A673 (cell line): ENCODE results near the gene CLEC4A. TPM values are rescaled to one million over a fixed set of nuclear protein-coding genes. Genes with fewer than 3 reads are reported as not detected.

ENCODE experiments used
- Bru-seq: library from RNA; stranded (reverse); fragments of 400-500 nt; gene quantifications from one replicate; lab custom pipeline; 2021; lab: Mats Ljungman, UMichigan
- BruChase-seq, 2 experiments: library from RNA; stranded (reverse); fragments of 400-500 nt; gene quantifications; one replicate each; lab custom pipeline; 2021; lab: Mats Ljungman, UMichigan
- BruUV-seq: library from RNA; stranded (reverse); fragments of 400-500 nt; replicated peaks from 2 replicates; lab custom pipeline; 2021; lab: Mats Ljungman, UMichigan
- CTCF ChIA-PET: fragments of 300-600 bp; sonication (Branson Sonifier 250); formaldehyde crosslinking; loops from one replicate; lab custom pipeline; 2022; ENCODE audit warnings: antibody characterized with exemption; lab: Charles Lee
- POLR2A ChIA-PET: fragments of 300-600 bp; sonication (Branson Sonifier 250); formaldehyde crosslinking; loops from one replicate; lab custom pipeline; 2022; ENCODE audit warnings: antibody characterized with exemption; ENCODE audit not compliant: low non-redundant PET; lab: Charles Lee
- DNase-seq: peaks from one replicate; pipeline ENCODE4 v3.0.0-alpha.2; 2015; ENCODE audit warnings: low spot score
- H3K27ac ChIP-seq: fragments of 200-600 bp; sonication (generic); 2 replicates; pipeline ENCODE4 v1.5.1; 2016; ENCODE audit warnings: mixed run types, low read depth, mild to moderate bottlenecking, mixed read lengths, antibody characterized with exemption, low read length; ENCODE audit not compliant: poor library complexity, severe bottlenecking
- H3K27me3 ChIP-seq: fragments of 200-600 bp; sonication (generic); replicated peaks from 2 replicates; pipeline ENCODE4 v1.6.1; 2017; ENCODE audit warnings: mixed run types, low read depth, mild to moderate bottlenecking, mixed read lengths, antibody characterized with exemption, low read length; ENCODE audit not compliant: insufficient read depth, poor library complexity
- H3K36me3 ChIP-seq: fragments of 200-600 bp; sonication (generic); 2 replicates; pipeline ENCODE4 v1.6.1; 2016; ENCODE audit warnings: mixed run types, mild to moderate bottlenecking, mixed read lengths, antibody characterized with exemption, low read length; ENCODE audit not compliant: insufficient read depth, poor library complexity, severe bottlenecking
- H3K4me1 ChIP-seq: fragments of 200-600 bp; sonication (generic); 2 replicates; pipeline ENCODE4 v1.6.1; 2017; ENCODE audit warnings: mixed run types, mild to moderate bottlenecking, mixed read lengths, antibody characterized with exemption, low read length; ENCODE audit not compliant: insufficient read depth, poor library complexity, severe bottlenecking
- H3K4me3 ChIP-seq: fragments of 200-600 bp; sonication (generic); 2 replicates; pipeline ENCODE4 v1.5.1; 2016; ENCODE audit warnings: low read depth, mixed run types, mild to moderate bottlenecking, mixed read lengths, low read length; ENCODE audit not compliant: poor library complexity, severe bottlenecking
- H3K9me3 ChIP-seq: fragments of 200-600 bp; sonication (generic); 2 replicates; pipeline ENCODE4 v1.6.1; 2016; ENCODE audit warnings: mixed run types, low read depth, mild to moderate bottlenecking, mixed read lengths, antibody characterized with exemption, low read length; ENCODE audit not compliant: poor library complexity, severe bottlenecking
- CTCF ChIP-seq: fragments of 300-800, 200-600 bp; sonication (generic); conservative IDR thresholded peaks from 2 replicates; pipeline ENCODE4 v1.5.1; 2017; ENCODE audit warnings: low read depth, mild to moderate bottlenecking, antibody characterized with exemption, low read length, moderate library complexity, mixed read lengths
- EZH2 ChIP-seq: fragments of 200-600 bp; sonication (generic); IDR thresholded peaks from 2 replicates; pipeline ENCODE4 v1.6.1; 2017; ENCODE audit warnings: borderline replicate concordance, low read depth, mild to moderate bottlenecking, mixed read lengths, antibody characterized with exemption, low read length; ENCODE audit not compliant: poor library complexity, severe bottlenecking
- intact Hi-C: fragments of 100-400 bp; cut with micrococcal nuclease; formaldehyde crosslinking; loops from one replicate; pipeline ENCODE4 v1.10.0; 2022; ENCODE audit not compliant: unreplicated experiment
- long read RNA-seq: library from polyadenylated mRNA; stranded (forward); transcript quantifications from one replicate; pipeline ENCODE4 v2.0.0, GENCODE V29; 2022
- total RNA-seq: library from RNA; stranded (reverse); gene quantifications from 2 replicates; pipeline ENCODE4 v1.2.3, GENCODE V29; 2021

Gene CLEC4A
- 0.33 and 0.84 TPM in 2 replicates for total RNA-seq
- Bru-seq, nascent RNA = percentile 47 among the genes with signal in this experiment
- BruChase-seq, experiment 1, labeled RNA remaining after a 2-hour chase = percentile 62 among the genes with signal in this experiment
- BruChase-seq, experiment 2, labeled RNA remaining after a 6-hour chase = percentile 70 among the genes with signal in this experiment
- long read RNA-seq = 0 reads

- no peaks in the 10 kb centered on the region for H3K4me1 ChIP-seq
- H3K27me3 ChIP-seq = no peaks in the 10 kb centered on the region
- DNase-seq = no peak
- intact Hi-C loops = no loop called here
- ChIA-PET POLR2A (no interaction called here), CTCF (no interaction called here)
- H3K36me3 ChIP-seq = no peaks in the 10 kb centered on the region
- no peak within 1 kb of the TSS for H3K27ac ChIP-seq
- H3K9me3 ChIP-seq = no peaks in the 10 kb centered on the region
- TF ChIP-seq EZH2 = no peak
- no peak for TF ChIP-seq CTCF
- no peak within 1 kb of the TSS for H3K4me3 ChIP-seq
- no TSS peak for BruUV-seq
Measured at GRCh38 chr12:8123124-8123912, at the start of gene CLEC4A. TSS of gene CLEC4A (plus strand) at chr12:8123617. CDS start at chr12:8123879, 262 bp downstream.

- no TSS peak for BruUV-seq
- H3K9me3 ChIP-seq = no peaks in the 10 kb centered on the region
- H3K27ac ChIP-seq = no peak overlapping the region
- no peaks in the 10 kb centered on the region for H3K27me3 ChIP-seq
- H3K36me3 ChIP-seq = no peaks in the 10 kb centered on the region
- intact Hi-C loops = loop anchor here (10.0 kb wide), 1 partner anchor 211 kb away; no protein-coding TSS in a partner anchor
- DNase-seq = no peak
- H3K4me3 ChIP-seq = no peak overlapping the region
- ChIA-PET POLR2A (no interaction called here), CTCF (no interaction called here)
- TF ChIP-seq CTCF = no peak
- no peak for TF ChIP-seq EZH2
- H3K4me1 ChIP-seq = peaks cover 19% of the 10 kb centered on the region
Measured at GRCh38 chr12:8075935-8076334, 47.5 kb upstream of the CLEC4A start.

GRCh38 chr12:8076366-8076765 lies 47.1 kb upstream of the CLEC4A start:
- Histone ChIP-seq H3K9me3 (no peaks in the 10 kb centered on the region), H3K27me3 (no peaks in the 10 kb centered on the region), H3K4me1 (peaks cover 19% of the 10 kb centered on the region), H3K27ac (no peak overlapping the region), H3K36me3 (no peaks in the 10 kb centered on the region), H3K4me3 (no peak overlapping the region)
- intact Hi-C loops = loop anchor here (10.0 kb wide), 1 partner anchor 212 kb away; no protein-coding TSS in a partner anchor
- BruUV-seq = no TSS peak
- ChIA-PET CTCF (no interaction called here), POLR2A (no interaction called here)
- DNase-seq = no peak
- TF ChIP-seq EZH2 (no peak), CTCF (no peak)
